NCI-H446 (cell line): ENCODE data around the gene CCDC57.

Experiments
- DNase-seq, 2 experiments: peaks; one replicate each; lab custom pipeline; 2025; lab: John Stamatoyannopoulos, UW

Gene CCDC57

GRCh38 chr17:82246040-82246364, 33.4 kb upstream of the CCDC57 start:
- no peak for DNase-seq

GRCh38 chr17:82245134-82246039, 32.7 kb upstream of the CCDC57 start:
- no peak for DNase-seq

GRCh38 chr17:82244413-82245133, 31.9 kb upstream of the CCDC57 start:
- no peak for DNase-seq

- DNase-seq = no peak
These were observed 31.2 kb upstream of the CCDC57 start for GRCh38 chr17:82243648-82244412.

- DNase-seq = peak; percentile 83 to 84
These were observed 30.5 kb upstream of the CCDC57 start for GRCh38 chr17:82242977-82243647.

GRCh38 chr17:82242698-82242976, 30.0 kb upstream of the CCDC57 start:
- DNase-seq = no peak

- no peak for DNase-seq
These were observed 29.5 kb upstream of the CCDC57 start for GRCh38 chr17:82241926-82242697.

GRCh38 chr17:82241183-82241925, 28.7 kb upstream of the CCDC57 start:
- DNase-seq = peak; percentile 12 to 44

GRCh38 chr17:82240506-82241182, 28.0 kb upstream of the CCDC57 start:
- no peak for DNase-seq

GRCh38 chr17:82239926-82240505, 27.4 kb upstream of the CCDC57 start:
- peak; percentile 17 to 74 for DNase-seq

GRCh38 chr17:82239401-82239925, 26.8 kb upstream of the CCDC57 start:
- no peak for DNase-seq

- no peak for DNase-seq
These were observed 26.0 kb upstream of the CCDC57 start for GRCh38 chr17:82238472-82239201.

GRCh38 chr17:82237746-82238471, 25.3 kb upstream of the CCDC57 start:
- no peak for DNase-seq

GRCh38 chr17:82237083-82237745, 24.6 kb upstream of the CCDC57 start:
- no peak for DNase-seq

GRCh38 chr17:82236142-82236971, 23.7 kb upstream of the CCDC57 start:
- DNase-seq = peak; percentile 51 to 78

GRCh38 chr17:82235775-82236141, 23.1 kb upstream of the CCDC57 start:
- DNase-seq = no peak
